PC-3 (cell line): ENCODE results near the gene EIF1. TPM values are rescaled to one million over a fixed set of nuclear protein-coding genes. Genes with fewer than 3 reads are reported as not detected.

Experiments used
- ATAC-seq: fragments of 200-7000 bp; cut with Tn5 transposase; 2 replicates; pipeline ENCODE4 v1.9.1; 2020; ENCODE audit warnings: mild to moderate bottlenecking, moderate library complexity
- BruUV-seq: library from RNA; stranded (reverse); fragments of 400-500 nt; replicated peaks from 2 replicates; lab custom pipeline; 2021; lab: Mats Ljungman, UMichigan
- CTCF ChIA-PET: fragments of 300-600 bp; sonication (Branson Sonifier 250); formaldehyde crosslinking; loops from one replicate; lab custom pipeline; 2022; ENCODE audit warnings: antibody characterized with exemption; lab: Charles Lee
- POLR2A ChIA-PET: fragments of 300-600 bp; sonication (Branson Sonifier 250); formaldehyde crosslinking; loops from one replicate; lab custom pipeline; 2022; ENCODE audit warnings: antibody characterized with exemption; ENCODE audit not compliant: unreplicated experiment; lab: Charles Lee
- DNase-seq: peaks from one replicate; pipeline ENCODE4 v3.0.0-alpha.2; 2015
- H2AFZ ChIP-seq: fragments of 300-600 bp; sonication (generic); 2 replicates; pipeline ENCODE4 v1.6.0; 2016; ENCODE audit warnings: antibody characterized with exemption, low read length
- H3F3A ChIP-seq: fragments of 300-600 bp; sonication (generic); one replicate; pipeline ENCODE4 v1.6.0; 2017; ENCODE audit warnings: antibody characterized with exemption, low read length, control low read depth, mild to moderate bottlenecking; ENCODE audit not compliant: unreplicated experiment
- H3K27ac ChIP-seq: fragments of 300-600 bp; sonication (generic); 2 replicates; pipeline ENCODE4 v1.5.1; 2016; ENCODE audit warnings: mild to moderate bottlenecking, low read length
- H3K27me3 ChIP-seq: fragments of 300-600 bp; sonication (generic); 2 replicates; pipeline ENCODE4 v1.6.1; 2016; ENCODE audit warnings: low read length, mixed read lengths
- H3K36me3 ChIP-seq: fragments of 300-600 bp; sonication (generic); 2 replicates; pipeline ENCODE4 v1.6.1; 2016; ENCODE audit warnings: low read depth, mixed run types, low read length, mixed read lengths
- H3K4me1 ChIP-seq: fragments of 300-600 bp; sonication (generic); 2 replicates; pipeline ENCODE4 v1.5.1; 2016; ENCODE audit warnings: low read length; ENCODE audit not compliant: insufficient read depth
- H3K4me2 ChIP-seq: fragments of 300-600 bp; sonication (generic); 2 replicates; pipeline ENCODE4 v1.6.0; 2016; ENCODE audit warnings: low read length
- H3K4me3 ChIP-seq: fragments of 300-600 bp; sonication (generic); 2 replicates; pipeline ENCODE4 v1.5.1; 2016; ENCODE audit warnings: mild to moderate bottlenecking, low read length, mixed read lengths
- H3K79me2 ChIP-seq: fragments of 300-600 bp; sonication (generic); 2 replicates; pipeline ENCODE4 v1.6.1; 2017; ENCODE audit warnings: low read length, mixed read lengths
- H3K9ac ChIP-seq: fragments of 300-600 bp; sonication (generic); 2 replicates; pipeline ENCODE4 v1.6.0; 2016; ENCODE audit warnings: mild to moderate bottlenecking, low read length
- H3K9me2 ChIP-seq: fragments of 300-600 bp; sonication (generic); replicated peaks from 2 replicates; pipeline ENCODE4 v1.6.1; 2016; ENCODE audit warnings: mixed run types, low read length, mixed read lengths
- H3K9me3 ChIP-seq: fragments of 300-600 bp; sonication (generic); 2 replicates; pipeline ENCODE4 v1.6.1; 2016; ENCODE audit warnings: low read length, mixed read lengths
- H4K20me1 ChIP-seq: fragments of 300-600 bp; sonication (generic); 2 replicates; pipeline ENCODE4 v1.6.1; 2016; ENCODE audit warnings: low read length, mixed read lengths
- CTCF ChIP-seq: fragments of 300-600 bp; sonication (generic); conservative IDR thresholded peaks from 2 replicates; pipeline ENCODE4 v1.5.1; 2017; ENCODE audit warnings: antibody characterized with exemption, low read depth, mild to moderate bottlenecking, low read length
- EZH2 ChIP-seq: fragments of 300-600 bp; sonication (generic); IDR thresholded peaks from one replicate; pipeline ENCODE4 v1.6.1; 2017; ENCODE audit warnings: antibody characterized with exemption, mild to moderate bottlenecking, low read length; ENCODE audit not compliant: unreplicated experiment
- EZH2phosphoT487 ChIP-seq: fragments of 300-600 bp; sonication (generic); IDR thresholded peaks from 2 replicates; pipeline ENCODE4 v1.6.1; 2018; ENCODE audit warnings: mild to moderate bottlenecking, antibody characterized with exemption, low read length, borderline replicate concordance
- intact Hi-C: fragments of 100-400 bp; cut with micrococcal nuclease; formaldehyde crosslinking; loops from 2 replicates; pipeline ENCODE4 v1.9.0; 2023
- total RNA-seq: library from RNA; depleted of rRNA; stranded (reverse); fragments of >200 nt; gene quantifications from 2 replicates; pipeline ENCODE4 v1.2.3, GENCODE V29; 2014

The EIF1 gene
- total RNA-seq, 1 experiment from 2014 or later, result 88.7 TPM

GRCh38 chr17:41711669-41712400 lies 23.1 kb downstream of the EIF1 start, which contains the start of gene GAST:
Gene GAST, plus strand, starts transcription at chr17:41712331. Its CDS starts 3,106 bp downstream, at chr17:41715437.
- TF ChIP-seq EZH2 (no peak), EZH2phosphoT487 (no peak), CTCF (no peak)
- ChIA-PET CTCF (no interaction called here), POLR2A (no interaction called here)
- H3K79me2 ChIP-seq, result no peaks in the 10 kb centered on the region
- no peaks in the 10 kb centered on the region for H3K9me3 ChIP-seq
- no peaks in the 10 kb centered on the region for H3K27me3 ChIP-seq
- no peaks in the 10 kb centered on the region for H3K4me1 ChIP-seq
- H3F3A ChIP-seq, result no peaks in the 10 kb centered on the region
- H3K27ac ChIP-seq, result no peak within 1 kb of the TSS
- H3K4me2 ChIP-seq, result no peak within 1 kb of the TSS
- H2AFZ ChIP-seq, result no peak within 1 kb of the TSS
- ATAC-seq (no peak), DNase-seq (peak; percentile 4)
- no TSS peak for BruUV-seq
- H3K36me3 ChIP-seq, result no peaks in the 10 kb centered on the region
- intact Hi-C loops, result no loop called here
- H3K4me3 ChIP-seq, result no peak within 1 kb of the TSS
- H3K9me2 ChIP-seq, result no peaks in the 10 kb centered on the region
- no peak within 1 kb of the TSS for H3K9ac ChIP-seq
- H4K20me1 ChIP-seq, result no peaks in the 10 kb centered on the region

GRCh38 chr17:41717408-41718286 lies 29.0 kb downstream of the EIF1 start:
- DNase-seq (peak; percentile 57), ATAC-seq (peak; percentile 83)
- Histone ChIP-seq H2AFZ (peak overlapping the region; percentile 55), H4K20me1 (no peaks in the 10 kb centered on the region), H3K27me3 (no peaks in the 10 kb centered on the region), H3F3A (no peaks in the 10 kb centered on the region), H3K4me3 (peak overlapping the region; percentile 35), H3K9me3 (no peaks in the 10 kb centered on the region), H3K9me2 (no peaks in the 10 kb centered on the region), H3K4me1 (peaks cover 13% of the 10 kb centered on the region), H3K36me3 (no peaks in the 10 kb centered on the region), H3K27ac (no peak overlapping the region), H3K79me2 (no peaks in the 10 kb centered on the region), H3K9ac (no peak overlapping the region), H3K4me2 (peak overlapping the region; percentile 67)
- BruUV-seq, result no TSS peak
- ChIA-PET POLR2A (interaction anchor here (0.5 to 0.7 kb wide), 2 partner anchors 55 to 95 kb away, joined by 3 to 5 read pairs; no protein-coding TSS in a partner anchor), CTCF (interaction anchor here (0.7 to 1.4 kb wide), 3 partner anchors 22 to 831 kb away, joined by 3 to 4 read pairs (median 3); no protein-coding TSS in a partner anchor)
- TF ChIP-seq EZH2phosphoT487 (no peak), CTCF (no peak), EZH2 (no peak)
- intact Hi-C loops, result no loop called here
